Esophagus muscularis mucosa (tissue), 4 donors: ENCODE data around the gene ITPR2.

Source experiments
- CTCF ChIP-seq, 3 experiments: fragments of 200-600 bp in 2 of 3; fragments of 450-650 bp in 1 of 3; sonication (generic) in 2 of 3; IDR thresholded peaks; one replicate each; pipeline ENCODE4 v1.5.1; 2017 to 2019; ENCODE audit warnings: antibody characterized with exemption in 3 of 3, mild to moderate bottlenecking in 2 of 3, moderate library complexity in 1 of 3
- EP300 ChIP-seq: sonication (generic); formaldehyde crosslinking; IDR thresholded peaks from one replicate; pipeline ENCODE4 v1.6.1; 2017; ENCODE audit warnings: antibody characterized with exemption
- POLR2A ChIP-seq: fragments of 450-650 bp; IDR thresholded peaks from one replicate; pipeline ENCODE4 v1.6.1; 2017; ENCODE audit warnings: antibody characterized with exemption, moderate library complexity, mild to moderate bottlenecking, low read depth
- POLR2AphosphoS5 ChIP-seq, 2 donors: sonication (generic); formaldehyde crosslinking; IDR thresholded peaks; one replicate each; pipeline ENCODE4 v1.6.1; 2017; ENCODE audit warnings: antibody characterized with exemption in 2 of 2

DNA sequence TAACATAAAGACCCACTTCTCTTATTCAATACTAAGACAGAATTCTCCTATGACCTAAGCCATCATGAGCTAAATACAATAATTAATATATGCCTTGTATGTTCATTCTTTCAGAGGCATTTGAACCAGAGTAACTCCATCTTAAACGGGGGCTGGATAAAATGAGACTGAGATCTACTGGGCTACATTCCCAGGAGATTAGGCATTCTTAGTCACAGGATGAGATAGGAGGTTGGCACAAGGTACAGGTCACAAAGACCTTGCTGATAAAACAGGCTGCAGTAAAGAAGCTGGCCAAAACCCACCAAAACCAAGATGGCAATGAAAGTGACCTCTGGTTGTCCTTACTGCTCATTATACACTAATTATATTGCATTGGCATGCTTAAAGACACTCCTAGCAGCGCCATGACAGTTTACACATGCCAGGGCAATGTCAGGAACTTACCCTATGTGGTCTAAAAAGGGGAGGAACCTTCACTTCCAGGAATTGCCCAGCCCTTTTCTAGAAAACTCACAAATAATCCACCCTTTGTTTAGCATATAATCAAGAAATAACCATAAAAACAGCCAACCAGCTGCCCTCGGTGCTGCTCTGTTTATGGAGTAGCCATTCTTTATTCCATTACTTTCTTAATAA, 376.9 kb downstream of the ITPR2 start:
- TF ChIP-seq POLR2A (no peak), CTCF (IDR thresholded peaks at IDR 0.05) (no peak), POLR2AphosphoS5 (IDR thresholded peaks at IDR 0.05) (no peak), EP300 (no peak)
